ENCODE measurements around the gene LITAFD.

LITAFD gene

DNA sequence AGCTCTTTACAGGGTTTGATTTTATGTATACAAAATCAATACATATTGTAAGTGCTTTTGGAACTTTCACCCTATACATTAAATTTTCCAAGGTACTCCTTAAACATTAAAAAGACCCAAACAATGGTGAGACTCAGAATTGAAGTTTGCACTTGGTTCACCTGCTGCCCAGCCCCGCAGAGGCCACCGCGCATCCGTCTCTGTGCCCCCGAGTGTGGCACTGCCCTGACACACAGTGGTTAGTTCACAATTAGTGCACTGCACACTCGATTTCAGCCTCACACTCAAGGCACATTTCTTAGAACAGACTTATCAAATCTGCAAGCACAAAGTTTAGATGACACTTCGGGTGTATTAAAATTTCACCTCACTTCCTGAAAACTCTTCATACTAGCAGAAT lies 43.3 kb downstream of the LITAFD start:
- TF ChIP-seq RAD21 (IDR thresholded peaks at IDR 0.05; ENCODE audit: low read depth) (no peak), CREB1 (IDR thresholded peaks at IDR 0.05; ENCODE audit: low read depth) (no peak), EGR1 (IDR thresholded peaks at IDR 0.05) (no peak), CEBPB (IDR thresholded peaks at IDR 0.05) (no peak), FOXM1 (IDR thresholded peaks at IDR 0.05; ENCODE audit: borderline replicate concordance, low read depth) (no peak), TEAD4 (IDR thresholded peaks at IDR 0.05) (no peak), TCF12 (IDR thresholded peaks at IDR 0.05; ENCODE audit: low read depth) (no peak), YY1 (IDR thresholded peaks at IDR 0.05; ENCODE audit: low read depth) (no peak), ZBTB7A (IDR thresholded peaks at IDR 0.05; ENCODE audit: low read depth) (no peak), NFIC (IDR thresholded peaks at IDR 0.05) (no peak)
- TF ChIP-seq, protein P1, sequence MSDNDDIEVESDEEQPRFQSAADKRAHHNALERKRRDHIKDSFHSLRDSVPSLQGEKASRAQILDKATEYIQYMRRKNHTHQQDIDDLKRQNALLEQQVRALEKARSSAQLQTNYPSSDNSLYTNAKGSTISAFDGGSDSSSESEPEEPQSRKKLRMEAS (IDR thresholded peaks at IDR 0.05): no peak
- TF ChIP-seq, protein P2, sequence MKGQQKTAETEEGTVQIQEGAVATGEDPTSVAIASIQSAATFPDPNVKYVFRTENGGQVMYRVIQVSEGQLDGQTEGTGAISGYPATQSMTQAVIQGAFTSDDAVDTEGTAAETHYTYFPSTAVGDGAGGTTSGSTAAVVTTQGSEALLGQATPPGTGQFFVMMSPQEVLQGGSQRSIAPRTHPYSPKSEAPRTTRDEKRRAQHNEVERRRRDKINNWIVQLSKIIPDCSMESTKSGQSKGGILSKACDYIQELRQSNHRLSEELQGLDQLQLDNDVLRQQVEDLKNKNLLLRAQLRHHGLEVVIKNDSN (IDR thresholded peaks at IDR 0.05): no peak
- TF ChIP-seq, protein P3, sequence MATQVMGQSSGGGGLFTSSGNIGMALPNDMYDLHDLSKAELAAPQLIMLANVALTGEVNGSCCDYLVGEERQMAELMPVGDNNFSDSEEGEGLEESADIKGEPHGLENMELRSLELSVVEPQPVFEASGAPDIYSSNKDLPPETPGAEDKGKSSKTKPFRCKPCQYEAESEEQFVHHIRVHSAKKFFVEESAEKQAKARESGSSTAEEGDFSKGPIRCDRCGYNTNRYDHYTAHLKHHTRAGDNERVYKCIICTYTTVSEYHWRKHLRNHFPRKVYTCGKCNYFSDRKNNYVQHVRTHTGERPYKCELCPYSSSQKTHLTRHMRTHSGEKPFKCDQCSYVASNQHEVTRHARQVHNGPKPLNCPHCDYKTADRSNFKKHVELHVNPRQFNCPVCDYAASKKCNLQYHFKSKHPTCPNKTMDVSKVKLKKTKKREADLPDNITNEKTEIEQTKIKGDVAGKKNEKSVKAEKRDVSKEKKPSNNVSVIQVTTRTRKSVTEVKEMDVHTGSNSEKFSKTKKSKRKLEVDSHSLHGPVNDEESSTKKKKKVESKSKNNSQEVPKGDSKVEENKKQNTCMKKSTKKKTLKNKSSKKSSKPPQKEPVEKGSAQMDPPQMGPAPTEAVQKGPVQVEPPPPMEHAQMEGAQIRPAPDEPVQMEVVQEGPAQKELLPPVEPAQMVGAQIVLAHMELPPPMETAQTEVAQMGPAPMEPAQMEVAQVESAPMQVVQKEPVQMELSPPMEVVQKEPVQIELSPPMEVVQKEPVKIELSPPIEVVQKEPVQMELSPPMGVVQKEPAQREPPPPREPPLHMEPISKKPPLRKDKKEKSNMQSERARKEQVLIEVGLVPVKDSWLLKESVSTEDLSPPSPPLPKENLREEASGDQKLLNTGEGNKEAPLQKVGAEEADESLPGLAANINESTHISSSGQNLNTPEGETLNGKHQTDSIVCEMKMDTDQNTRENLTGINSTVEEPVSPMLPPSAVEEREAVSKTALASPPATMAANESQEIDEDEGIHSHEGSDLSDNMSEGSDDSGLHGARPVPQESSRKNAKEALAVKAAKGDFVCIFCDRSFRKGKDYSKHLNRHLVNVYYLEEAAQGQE (IDR thresholded peaks at IDR 0.05; ENCODE audit: low read depth): no peak

DNA sequence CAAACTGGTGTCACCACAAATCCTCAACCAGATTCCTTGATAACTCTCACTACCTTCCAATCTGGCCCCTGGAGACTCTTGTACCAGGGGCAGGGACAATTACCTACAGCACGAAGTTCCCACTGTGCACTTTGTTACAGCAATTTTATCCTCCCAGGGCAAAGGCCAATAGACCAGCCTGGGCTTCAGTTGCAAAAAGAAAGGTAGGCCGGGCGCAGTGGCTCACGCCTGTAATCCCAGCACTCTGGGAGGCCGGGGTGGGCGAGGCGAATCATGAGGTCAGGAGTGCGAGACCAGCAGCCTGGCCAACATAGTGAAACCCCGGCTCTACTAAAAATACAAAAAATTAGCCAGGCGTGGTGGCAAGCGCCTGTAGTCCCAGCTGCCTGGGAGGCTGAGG lies 44.7 kb downstream of the LITAFD start:
- TF ChIP-seq TEAD4 (IDR thresholded peaks at IDR 0.05) (no peak), RAD21 (IDR thresholded peaks at IDR 0.05; ENCODE audit: low read depth) (no peak), CREB1 (IDR thresholded peaks at IDR 0.05; ENCODE audit: low read depth) (no peak), EGR1 (IDR thresholded peaks at IDR 0.05) (no peak), EP300 (IDR thresholded peaks at IDR 0.05; ENCODE audit: borderline replicate concordance) (no peak), CEBPB (IDR thresholded peaks at IDR 0.05) (no peak), FOXM1 (IDR thresholded peaks at IDR 0.05; ENCODE audit: borderline replicate concordance, low read depth) (no peak), TCF12 (IDR thresholded peaks at IDR 0.05; ENCODE audit: low read depth) (no peak), TAF1 (IDR thresholded peaks at IDR 0.05; ENCODE audit: low read depth) (no peak), ZBTB7A (IDR thresholded peaks at IDR 0.05; ENCODE audit: low read depth) (no peak), YY1 (IDR thresholded peaks at IDR 0.05; ENCODE audit: low read depth) (no peak), NFIC (IDR thresholded peaks at IDR 0.05) (no peak)
- TF ChIP-seq, protein P3 (IDR thresholded peaks at IDR 0.05; ENCODE audit: low read depth): no peak
- TF ChIP-seq, protein P1 (IDR thresholded peaks at IDR 0.05): no peak
- TF ChIP-seq, protein P2 (IDR thresholded peaks at IDR 0.05): no peak

DNA sequence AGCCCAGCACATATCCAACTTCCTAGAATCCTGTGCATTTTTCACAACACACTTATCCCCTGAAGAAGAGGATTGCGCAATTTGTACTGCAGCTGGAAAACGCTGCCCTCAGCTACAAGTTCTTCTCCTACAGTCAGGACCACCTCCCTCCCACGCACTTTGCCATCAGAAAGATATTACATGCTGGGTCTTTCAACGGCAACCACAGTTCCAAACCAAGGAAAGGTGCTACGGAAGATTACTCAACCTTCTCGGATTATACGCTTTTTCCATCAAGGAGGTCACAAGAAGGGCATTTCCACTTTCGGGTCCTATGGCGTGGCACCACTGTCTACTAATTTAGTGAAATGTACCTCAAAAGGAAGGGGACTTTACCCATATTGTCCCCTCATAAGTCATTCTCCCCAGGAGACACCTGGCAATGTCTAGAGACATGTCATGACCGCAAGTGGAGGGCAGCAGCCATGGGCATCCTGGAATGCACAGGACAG lies 46.4 kb downstream of the LITAFD start:
- TF ChIP-seq CEBPB (IDR thresholded peaks at IDR 0.05) (peak; percentile 96), TEAD4 (IDR thresholded peaks at IDR 0.05) (no peak), RAD21 (IDR thresholded peaks at IDR 0.05; ENCODE audit: low read depth) (no peak), YY1 (IDR thresholded peaks at IDR 0.05; ENCODE audit: low read depth) (no peak)
- TF ChIP-seq, protein P1 (IDR thresholded peaks at IDR 0.05): no peak
- TF ChIP-seq, protein P3 (IDR thresholded peaks at IDR 0.05; ENCODE audit: low read depth): no peak

DNA sequence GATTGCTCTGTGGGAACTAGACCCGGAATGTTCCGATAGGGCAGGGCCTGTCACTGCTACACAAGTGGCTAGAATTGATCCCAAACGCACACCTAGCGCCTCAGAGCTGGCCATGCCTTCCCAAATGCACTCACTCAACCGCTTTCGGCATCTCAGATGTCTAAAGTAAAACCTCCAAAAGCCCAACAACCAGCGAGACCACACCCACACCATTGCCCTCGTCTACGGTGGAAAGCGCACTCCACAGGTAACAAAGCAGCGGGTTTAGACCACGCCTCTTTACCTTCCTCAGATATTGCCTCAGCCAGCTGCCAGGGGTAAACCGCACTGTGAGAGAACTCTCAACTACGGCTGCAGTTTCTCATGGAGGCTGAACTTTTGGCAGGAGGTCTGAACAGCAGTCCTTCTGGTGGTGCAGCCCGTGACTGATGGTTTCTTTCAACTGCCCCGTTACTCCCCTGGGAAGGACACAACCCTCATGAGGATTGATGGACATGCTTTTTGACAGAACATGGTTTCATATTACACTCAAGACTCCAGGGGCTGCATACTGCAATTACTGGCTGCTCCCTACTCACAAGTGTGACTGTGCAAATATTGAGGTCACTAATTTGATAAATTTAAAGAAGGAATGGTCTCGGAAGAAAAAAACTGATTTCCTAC lies 47.1 kb downstream of the LITAFD start:
- no peak for TF ChIP-seq ZBTB7A (IDR thresholded peaks at IDR 0.05; ENCODE audit: low read depth)
- no peak for TF ChIP-seq FOXM1 (IDR thresholded peaks at IDR 0.05; ENCODE audit: borderline replicate concordance, low read depth)
- TF ChIP-seq, protein P2 (IDR thresholded peaks at IDR 0.05): no peak

All from Ishikawa (cell line).